Measurements from ENCODE around the gene SMTNL1. TPM values are rescaled to one million over a fixed set of nuclear protein-coding genes. Genes with fewer than 3 reads are reported as not detected.

SMTNL1 gene
- total RNA-seq, 1 experiment from 2014 or later, result not detected

DNA sequence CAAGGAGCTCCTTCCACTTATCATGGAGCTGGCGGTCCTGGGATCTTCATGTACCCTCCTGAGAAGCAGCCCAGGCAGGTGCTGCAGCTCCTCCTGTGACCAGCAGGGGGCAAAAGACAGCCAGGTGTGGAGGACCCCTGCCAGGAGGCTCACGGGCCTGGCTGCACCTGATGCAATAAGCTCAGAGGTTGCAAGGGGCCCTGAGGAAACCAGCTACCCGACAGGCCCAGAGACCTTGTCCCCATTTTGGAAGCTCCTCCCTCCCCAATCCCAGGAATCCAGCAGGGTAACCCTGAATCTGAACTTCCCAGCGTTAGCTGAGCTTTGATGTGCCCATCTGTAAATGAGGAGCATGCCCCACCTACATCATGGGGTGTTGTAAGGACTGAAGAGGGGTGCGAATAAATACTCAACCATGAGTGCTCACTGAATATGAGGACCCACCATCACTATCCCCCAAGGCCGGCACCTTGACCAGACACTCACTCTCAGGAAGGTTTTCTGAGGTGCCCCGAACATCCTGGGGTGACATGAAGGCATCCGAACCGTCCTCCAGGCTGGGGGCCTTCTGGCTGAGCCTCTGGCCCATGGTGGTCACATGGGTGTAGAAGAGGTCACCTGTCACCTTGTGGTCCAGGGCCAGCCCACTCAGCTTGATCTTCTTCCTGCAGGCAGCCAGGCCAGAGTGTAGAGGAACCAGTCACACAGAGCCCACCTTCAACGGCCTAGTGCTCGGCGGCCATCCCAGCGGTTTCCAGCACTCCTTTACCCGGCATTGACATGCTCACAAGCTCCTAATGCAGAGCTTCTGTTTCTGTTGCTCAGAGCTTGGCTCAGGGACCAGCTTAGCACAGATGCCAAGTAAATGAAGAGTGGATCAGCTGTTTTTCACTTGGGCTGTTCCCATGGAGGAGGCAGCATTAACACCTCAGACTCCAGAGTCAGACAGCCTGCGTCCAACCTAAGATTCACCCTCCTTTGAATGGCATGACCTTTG is 43.6 kb upstream of the SMTNL1 start:
- H3K23me2 ChIP-seq (ENCODE audit: insufficient read length, low read depth, low read length, poor library complexity, severe bottlenecking), result no peaks in the 10 kb centered on the region
- TF ChIP-seq CTCF (conservative IDR thresholded peaks at IDR 0.05), result peak; percentile 95
- H3K14ac ChIP-seq (ENCODE audit: insufficient read depth, low read length), result peak overlapping the region; percentile 79
- H2AFZ ChIP-seq (ENCODE audit: low read length), result no peak overlapping the region
- Mint-ChIP-seq H3K36me3 (ENCODE audit: insufficient read depth in 1 of 3, low read depth in 3 of 3) (peaks cover 24 to 42% (median 30%) of the 10 kb centered on the region in 3 experiments; a peak in 6 of 7 replicates), H3K27ac (peak overlapping the region; percentile 97 to 99 (median 99)), H3K9me3 (no peaks in the 10 kb centered on the region; a peak in 1 of 5 replicates), H3K27me3 (ENCODE audit: low read depth) (no peaks in the 10 kb centered on the region; the same call in 1 of the 2 replicates), H3K4me3 (no peak overlapping the region; a peak in 1 of 5 replicates), H3K4me1 (peaks cover 10 to 39% of the 10 kb centered on the region in 2 experiments)
- no peak overlapping the region for H3K23ac ChIP-seq (ENCODE audit: insufficient read length, low read depth, low read length)
- H4K20me1 ChIP-seq (ENCODE audit: control insufficient read depth, insufficient read depth, insufficient read length), result peaks cover 3% of the 10 kb centered on the region
- H3K56ac ChIP-seq (ENCODE audit: insufficient read length, low read depth, low read length), result no peak overlapping the region
- H4K5ac ChIP-seq (ENCODE audit: insufficient read length, low read depth, low read length), result peak overlapping the region; percentile 21
- H3K79me2 ChIP-seq (ENCODE audit: insufficient read depth, low read length), result no peaks in the 10 kb centered on the region
- peak overlapping the region; percentile 30 for H3K27ac ChIP-seq (ENCODE audit: insufficient read length, low read depth, low read length)
- no peak overlapping the region for H4K8ac ChIP-seq (replicated peaks; ENCODE audit: insufficient read length, low read depth, low read length)
- H2BK15ac ChIP-seq (ENCODE audit: low read depth, low read length), result no peak overlapping the region
- peak overlapping the region; percentile 55; the same call in 1 of the 2 replicates for H3K4ac ChIP-seq (ENCODE audit: low read depth, low read length)
- no peaks in the 10 kb centered on the region for H3K27me3 ChIP-seq (ENCODE audit: insufficient read depth, low read length)
- no peak overlapping the region for H3K9ac ChIP-seq (ENCODE audit: extremely low read depth, insufficient read length, low read length)
- peak overlapping the region; percentile 37 for H4K91ac ChIP-seq (ENCODE audit: insufficient read length, low read depth, low read length)
- peaks cover 8% of the 10 kb centered on the region; the same call in 1 of the 2 replicates for H3K4me1 ChIP-seq (ENCODE audit: insufficient read depth, low read length)
- H3K18ac ChIP-seq (ENCODE audit: insufficient read length, low read depth, low read length), result peak overlapping the region; percentile 87
- H2BK5ac ChIP-seq (ENCODE audit: insufficient read length, low read length), result peak overlapping the region; percentile 43
- no peak overlapping the region for H2AK5ac ChIP-seq (ENCODE audit: insufficient read length, low read length)
- no peak overlapping the region for H3K4me2 ChIP-seq (ENCODE audit: insufficient read depth, insufficient read length, low read length)
- peak overlapping the region; percentile 78 for H2BK120ac ChIP-seq (ENCODE audit: low read depth, low read length, poor library complexity, severe bottlenecking)
- peak; percentile 94 for DNase-seq
- peak overlapping the region; percentile 64 for H2BK12ac ChIP-seq (ENCODE audit: insufficient read length, low read depth, low read length)
- no peak overlapping the region for H3T11ph ChIP-seq (ENCODE audit: low read length)
- H3K9me3 ChIP-seq (ENCODE audit: control insufficient read depth, low read depth, low read length), result no peaks in the 10 kb centered on the region
- no CpG with 5 or more reads among the region's 15 CpGs for WGBS (ENCODE audit: extremely low coverage, insufficient read length, low lambda C conversion rate)
- H3K79me1 ChIP-seq (ENCODE audit: insufficient read depth, low read depth, low read length, poor library complexity, severe bottlenecking), result no peaks in the 10 kb centered on the region
- H2BK20ac ChIP-seq (ENCODE audit: low read depth, low read length, poor library complexity, severe bottlenecking), result no peak overlapping the region

All from H9 (cell line).